Mucosa of stomach (tissue), 1 donor: ENCODE data around the gene PRR18.

Source experiments
- H3K27me3 ChIP-seq: one replicate; pipeline ENCODE4 v1.7.0; 2013; ENCODE audit warnings: mild to moderate bottlenecking, low read length; ENCODE audit not compliant: control insufficient read depth, insufficient read depth
- H3K36me3 ChIP-seq: one replicate; pipeline ENCODE4 v1.7.0; 2013; ENCODE audit warnings: low read length; ENCODE audit not compliant: control insufficient read depth, insufficient read depth
- H3K4me1 ChIP-seq: one replicate; pipeline ENCODE4 v1.7.0; 2013; ENCODE audit warnings: mild to moderate bottlenecking, low read length; ENCODE audit not compliant: control insufficient read depth, insufficient read depth
- H3K4me3 ChIP-seq: one replicate; pipeline ENCODE4 v1.7.0; 2013; ENCODE audit warnings: low read length
- H3K9ac ChIP-seq: one replicate; pipeline ENCODE4 v1.7.0; 2013; ENCODE audit warnings: mild to moderate bottlenecking, low read length, moderate library complexity
- H3K9me3 ChIP-seq: one replicate; pipeline ENCODE4 v1.7.0; 2013; ENCODE audit warnings: mild to moderate bottlenecking, low read length, moderate library complexity; ENCODE audit not compliant: control insufficient read depth
- donor health status: Pancreatic carcinoma.

Gene PRR18

DNA sequence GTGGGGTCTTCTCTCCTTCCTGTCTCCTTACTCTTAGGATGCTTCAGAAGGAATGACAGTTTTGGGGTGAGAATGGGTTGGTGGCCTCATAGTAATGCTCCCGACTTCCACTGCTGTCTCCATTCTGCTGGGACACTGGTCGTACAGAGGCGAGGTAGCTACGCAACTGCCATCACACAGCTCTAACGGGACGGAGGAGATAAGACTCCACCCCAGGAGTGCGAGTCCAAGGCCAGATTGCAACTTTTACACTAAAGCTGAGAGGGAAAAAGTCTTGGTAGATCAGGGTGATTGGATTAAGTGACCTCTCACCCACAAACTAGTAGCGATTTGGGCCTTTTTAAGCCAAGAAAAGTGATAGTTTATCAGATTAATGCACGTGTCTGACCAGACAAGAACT is 1.8 kb upstream of the PRR18 start:
- H3K36me3 ChIP-seq = no peaks in the 10 kb centered on the region
- peaks cover 50% of the 10 kb centered on the region for H3K27me3 ChIP-seq
- H3K9ac ChIP-seq = no peak overlapping the region

GRCh38 chr6:166308769-166309589 is 787 bp upstream of the PRR18 start:
- H3K36me3 ChIP-seq = no peaks in the 10 kb centered on the region
- no peak overlapping the region for H3K9ac ChIP-seq
- no peaks in the 10 kb centered on the region for H3K9me3 ChIP-seq
- H3K4me1 ChIP-seq = peaks cover 6% of the 10 kb centered on the region
- no peak overlapping the region for H3K4me3 ChIP-seq
- peaks cover 50% of the 10 kb centered on the region for H3K27me3 ChIP-seq

More for the DNA sequence above, 1.8 kb upstream of the PRR18 start:
- H3K9me3 ChIP-seq = no peaks in the 10 kb centered on the region
- H3K4me3 ChIP-seq = no peak overlapping the region
- peaks cover 6% of the 10 kb centered on the region for H3K4me1 ChIP-seq

- Histone ChIP-seq H3K4me1 (peaks cover 6% of the 10 kb centered on the region), H3K9ac (no peak overlapping the region), H3K27me3 (peaks cover 50% of the 10 kb centered on the region)
These were observed 835 bp downstream of the PRR18 start for GRCh38 chr6:166307082-166308032.

DNA sequence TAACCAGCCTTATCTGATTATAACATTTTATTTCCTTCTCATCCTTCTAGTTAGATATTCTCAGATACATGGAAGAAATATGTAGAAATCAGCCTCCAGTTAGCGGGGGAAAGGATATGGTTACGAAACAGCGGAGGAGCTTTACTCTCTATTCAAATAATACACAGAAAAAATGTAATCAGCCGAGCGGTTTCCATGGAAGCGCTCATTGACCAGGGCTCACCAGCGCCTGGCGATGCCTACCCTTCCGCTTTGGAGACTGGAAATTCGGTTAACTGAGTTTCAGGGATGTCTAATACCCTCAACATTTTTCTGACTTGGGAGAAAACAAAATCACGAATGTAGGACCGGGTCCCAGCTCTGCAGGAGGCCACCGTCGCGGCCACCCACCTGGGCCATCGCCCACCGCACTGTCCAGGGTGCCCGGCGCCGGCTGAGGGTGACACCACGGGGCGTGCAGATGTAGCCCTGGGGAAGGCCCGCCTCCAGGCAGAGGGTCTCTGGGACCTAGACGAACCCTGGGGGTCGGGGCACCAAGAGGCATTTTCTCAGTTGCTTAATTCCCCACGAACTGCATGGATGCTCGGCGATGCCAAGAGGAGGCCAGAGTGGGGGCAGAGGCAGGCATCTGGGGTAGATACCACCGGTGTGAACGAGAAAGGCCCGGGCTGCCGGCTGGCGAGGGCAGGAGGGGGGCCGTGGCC is 1.7 kb downstream of the PRR18 start:
- H3K9ac ChIP-seq = no peak overlapping the region
- H3K27me3 ChIP-seq = peaks cover 50% of the 10 kb centered on the region
- peaks cover 6% of the 10 kb centered on the region for H3K4me1 ChIP-seq
- no peak overlapping the region for H3K4me3 ChIP-seq
- no peaks in the 10 kb centered on the region for H3K36me3 ChIP-seq
- no peaks in the 10 kb centered on the region for H3K9me3 ChIP-seq

More at GRCh38 chr6:166307082-166308032, 835 bp downstream of the PRR18 start:
- Histone ChIP-seq H3K9me3 (no peaks in the 10 kb centered on the region), H3K4me3 (no peak overlapping the region), H3K36me3 (no peaks in the 10 kb centered on the region)

- H3K27me3 ChIP-seq = peaks cover 49% of the 10 kb centered on the region
- H3K4me1 ChIP-seq = peaks cover 6% of the 10 kb centered on the region
- no peak overlapping the region for H3K9ac ChIP-seq
- H3K4me3 ChIP-seq = no peak overlapping the region
- H3K36me3 ChIP-seq = no peaks in the 10 kb centered on the region
- no peaks in the 10 kb centered on the region for H3K9me3 ChIP-seq
These were observed 2.6 kb downstream of the PRR18 start for GRCh38 chr6:166305562-166306117.

- H3K4me1 ChIP-seq = peaks cover 6% of the 10 kb centered on the region
- H3K36me3 ChIP-seq = no peaks in the 10 kb centered on the region
- peaks cover 34% of the 10 kb centered on the region for H3K27me3 ChIP-seq
- no peak overlapping the region for H3K4me3 ChIP-seq
- H3K9me3 ChIP-seq = no peaks in the 10 kb centered on the region
- no peak overlapping the region for H3K9ac ChIP-seq
These were observed 4.1 kb downstream of the PRR18 start for GRCh38 chr6:166304106-166304505.

GRCh38 chr6:166301611-166302529 is 6.3 kb downstream of the PRR18 start:
- Histone ChIP-seq H3K9ac (no peak overlapping the region), H3K4me3 (no peak overlapping the region), H3K36me3 (no peaks in the 10 kb centered on the region), H3K4me1 (no peaks in the 10 kb centered on the region), H3K27me3 (peaks cover 19% of the 10 kb centered on the region), H3K9me3 (no peaks in the 10 kb centered on the region)

DNA sequence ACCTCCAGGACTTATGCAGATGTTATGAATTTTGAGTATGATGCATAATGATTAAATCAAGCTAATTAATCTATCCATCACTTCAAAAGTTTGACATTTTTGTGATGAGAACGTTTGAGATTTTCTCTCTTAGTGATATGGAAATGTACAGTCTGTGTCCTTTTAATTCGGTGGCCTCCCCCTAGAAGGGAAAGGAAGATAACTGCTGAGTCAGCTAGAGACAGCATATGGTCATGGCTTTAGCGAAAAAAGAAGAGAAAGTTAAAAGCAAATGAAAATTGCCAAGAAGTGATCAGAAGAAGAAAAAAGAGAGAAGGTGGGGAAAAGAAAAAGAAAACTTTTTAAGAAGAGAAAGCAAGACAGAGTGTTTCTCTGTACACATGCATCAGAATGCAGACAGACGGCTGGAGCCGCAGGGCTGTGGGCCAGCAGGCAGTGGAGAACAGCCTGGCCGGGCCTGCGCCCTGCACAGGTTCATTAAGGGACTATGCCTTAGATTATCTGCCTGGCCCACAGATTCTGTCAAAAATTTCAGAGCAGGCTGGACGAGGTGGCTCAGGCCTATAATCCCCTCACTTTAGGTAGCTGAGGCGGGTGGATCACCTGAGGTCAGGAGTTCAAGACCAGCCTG is 7.7 kb downstream of the PRR18 start:
- Histone ChIP-seq H3K4me1 (no peaks in the 10 kb centered on the region), H3K4me3 (no peak overlapping the region), H3K9ac (no peak overlapping the region), H3K36me3 (no peaks in the 10 kb centered on the region), H3K9me3 (no peaks in the 10 kb centered on the region), H3K27me3 (peaks cover 7% of the 10 kb centered on the region)

- H3K9ac ChIP-seq = no peak overlapping the region
- no peak overlapping the region for H3K4me3 ChIP-seq
- H3K9me3 ChIP-seq = no peaks in the 10 kb centered on the region
- H3K4me1 ChIP-seq = no peaks in the 10 kb centered on the region
- H3K36me3 ChIP-seq = no peaks in the 10 kb centered on the region
- peaks cover 5% of the 10 kb centered on the region for H3K27me3 ChIP-seq
These were observed 10.6 kb downstream of the PRR18 start for GRCh38 chr6:166297606-166298005.

GRCh38 chr6:166296035-166296883 is 11.9 kb downstream of the PRR18 start:
- Histone ChIP-seq H3K27me3 (peaks cover 5% of the 10 kb centered on the region), H3K4me3 (no peak overlapping the region), H3K9me3 (no peaks in the 10 kb centered on the region), H3K36me3 (no peaks in the 10 kb centered on the region), H3K4me1 (no peaks in the 10 kb centered on the region), H3K9ac (no peak overlapping the region)
